ENCODE measurements around the gene RAB38. TPM values are rescaled to one million over a fixed set of nuclear protein-coding genes. Genes with fewer than 3 reads are reported as not detected.

Gene RAB38
- total RNA-seq, 1 experiment from 2014 or later, result not detected

GRCh38 chr11:88170673-88171072 is 4.6 kb downstream of the RAB38 start:
- no peak for DNase-seq (ENCODE audit: low read depth)

DNA sequence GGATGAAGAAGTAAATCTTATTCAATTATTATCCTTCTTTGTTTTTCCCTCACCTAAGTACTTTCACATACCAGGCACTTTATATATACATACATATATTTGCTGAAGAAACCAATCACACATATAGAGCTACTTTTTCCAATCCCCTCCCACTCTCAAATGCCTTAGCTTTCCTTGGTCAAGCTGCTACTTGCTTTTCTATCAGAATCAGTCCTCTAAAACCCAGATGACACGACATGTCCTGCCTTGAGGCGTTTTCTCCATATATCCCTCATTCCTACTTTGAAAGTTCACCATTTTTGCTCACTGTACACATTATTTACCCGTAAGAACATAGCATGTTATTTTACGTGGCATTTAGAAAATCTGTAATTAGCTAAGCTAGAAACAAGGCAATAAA is 5.4 kb downstream of the RAB38 start:
- no peak for DNase-seq (ENCODE audit: low read depth)

DNA sequence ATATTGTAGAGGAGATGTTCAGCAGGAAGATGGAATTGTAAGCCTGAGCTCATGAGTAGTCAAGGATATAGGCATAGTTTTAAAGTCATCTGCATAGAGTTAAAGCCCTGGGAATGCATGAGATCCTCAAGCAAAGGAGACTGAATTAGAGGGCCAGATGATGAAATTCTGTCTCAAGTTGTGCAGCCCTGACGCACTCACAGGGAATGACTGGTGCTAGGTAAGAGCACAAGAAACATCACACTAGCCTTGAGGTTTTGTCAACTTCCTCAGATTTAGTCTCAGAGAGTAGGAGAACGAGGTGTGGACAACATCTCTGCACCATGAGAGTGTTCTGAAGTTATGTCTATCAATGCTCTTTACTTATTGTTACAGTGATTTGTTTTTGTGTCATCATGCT is 5.8 kb downstream of the RAB38 start:
- no peak for DNase-seq (ENCODE audit: low read depth)

DNA sequence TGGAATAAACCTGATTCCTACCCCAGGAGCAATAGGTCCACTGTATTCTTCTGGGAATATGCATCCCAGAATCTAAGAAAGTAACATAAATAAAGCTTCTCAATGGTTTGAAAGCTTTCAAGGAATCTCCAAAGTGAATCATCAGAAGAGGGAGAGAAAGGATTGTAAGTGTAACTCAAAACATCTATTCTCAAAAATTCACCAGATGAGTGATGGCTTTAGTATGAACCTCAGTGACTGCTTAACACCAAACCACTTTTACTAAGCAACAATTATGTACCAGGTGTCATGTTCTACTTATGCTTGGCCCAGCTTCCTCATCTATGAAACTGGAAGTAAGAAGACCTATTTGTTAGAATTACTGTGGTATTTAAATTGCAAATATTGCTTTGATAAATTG is 7.4 kb downstream of the RAB38 start:
- no peak for DNase-seq (ENCODE audit: low read depth)

DNA sequence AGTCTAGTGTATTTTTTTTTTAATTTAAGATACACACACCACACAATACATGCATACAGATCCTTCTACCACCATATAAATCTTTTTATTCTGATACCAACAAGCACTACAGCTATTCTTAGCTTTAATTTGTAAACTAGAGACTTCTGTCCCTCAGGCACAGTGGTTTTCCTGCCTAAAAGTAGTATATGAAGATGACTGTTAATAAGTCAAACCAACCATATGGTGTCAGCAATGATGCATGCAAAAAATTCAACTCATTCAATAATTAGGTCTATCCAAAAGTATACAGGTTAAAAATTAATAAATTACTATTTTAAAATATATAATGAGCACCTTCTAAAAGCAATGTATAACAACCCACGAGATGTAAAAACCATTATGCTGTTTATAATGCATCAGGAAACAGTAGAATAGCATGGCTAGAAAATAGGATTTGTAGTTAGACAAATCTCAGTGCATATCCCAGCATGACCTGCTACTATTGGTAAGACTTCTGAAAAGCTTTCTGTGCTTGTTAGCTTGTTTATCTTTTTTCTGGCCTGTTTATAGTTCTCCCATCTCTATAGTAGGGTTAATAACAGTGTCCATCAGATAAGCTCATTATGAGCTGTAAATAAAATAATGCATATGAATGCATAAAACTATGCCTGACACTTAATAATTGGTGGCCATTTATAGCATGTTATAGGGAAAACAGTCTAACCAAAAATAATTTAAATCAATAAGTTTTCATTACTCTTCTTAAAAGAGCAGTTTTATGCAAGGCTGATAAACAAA is 10.2 kb downstream of the RAB38 start:
- no peak for DNase-seq (ENCODE audit: low read depth)

DNA sequence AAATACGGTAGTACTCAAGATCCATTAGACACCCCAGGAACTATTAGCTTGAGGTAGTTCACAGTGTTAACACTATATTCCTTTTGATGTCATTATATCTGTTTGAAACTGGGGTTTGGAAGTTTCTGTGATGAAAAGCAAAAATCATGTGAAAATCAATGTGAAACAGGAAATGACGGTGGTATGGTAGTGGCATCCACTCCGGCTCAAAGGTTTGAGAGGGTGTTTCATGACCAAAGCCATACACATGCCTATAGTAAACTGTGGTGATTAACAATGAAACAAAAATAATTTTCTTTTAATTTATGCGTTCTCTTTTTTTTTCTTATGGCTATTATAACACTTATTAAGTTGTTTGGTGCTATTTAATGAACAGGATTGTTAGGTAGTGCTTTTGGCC is 10.9 kb downstream of the RAB38 start:
- no peak for DNase-seq (ENCODE audit: low read depth)

GRCh38 chr11:88158081-88158480 is 17.2 kb downstream of the RAB38 start:
- DNase-seq (ENCODE audit: low read depth), result no peak

DNA sequence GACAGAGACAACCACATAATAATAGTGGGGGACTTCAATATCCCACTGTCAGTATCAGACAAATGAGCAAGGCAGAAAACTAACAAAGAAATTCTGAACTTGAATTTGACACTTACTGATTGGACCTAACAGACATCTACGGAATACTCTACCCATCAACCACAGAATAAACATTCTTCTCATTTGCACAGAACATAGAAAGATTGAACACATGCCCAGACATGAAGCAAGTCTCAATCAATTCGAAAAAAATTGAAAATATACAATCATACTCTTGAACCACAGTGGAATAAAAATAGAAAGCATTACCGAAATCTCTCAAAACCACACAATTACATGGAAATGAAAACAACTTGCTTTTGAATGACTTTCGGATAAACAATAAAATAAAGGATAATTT is 17.9 kb downstream of the RAB38 start:
- DNase-seq (ENCODE audit: low read depth), result no peak

GRCh38 chr11:88152381-88152780 is 22.9 kb downstream of the RAB38 start:
- DNase-seq (ENCODE audit: low read depth), result no peak

- DNase-seq (ENCODE audit: low read depth), result no peak
These were observed 23.5 kb downstream of the RAB38 start for GRCh38 chr11:88151709-88152265.

GRCh38 chr11:88146106-88146505 is 29.1 kb downstream of the RAB38 start:
- DNase-seq (ENCODE audit: low read depth), result no peak

DNA sequence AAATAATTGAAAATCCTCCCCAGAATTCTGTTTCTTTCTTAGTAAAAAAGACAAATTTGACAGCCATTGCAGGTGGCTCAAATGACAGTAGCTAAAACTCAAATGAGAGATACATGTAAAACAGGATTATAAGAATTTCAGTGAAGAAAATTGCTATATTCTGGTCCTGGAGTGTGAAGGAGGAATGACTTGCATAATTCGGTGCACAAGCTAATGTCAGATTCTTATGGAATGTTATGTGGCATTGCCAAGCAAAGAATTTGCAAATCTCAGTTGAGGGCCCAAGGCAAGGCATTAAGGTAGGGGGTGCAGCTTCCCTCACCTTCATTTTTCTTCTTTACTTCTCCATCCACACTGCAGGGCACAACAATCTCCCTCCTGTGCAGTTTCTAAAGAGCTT is 35.4 kb downstream of the RAB38 start:
- DNase-seq (ENCODE audit: low read depth), result no peak

GRCh38 chr11:88131764-88132470 is 43.3 kb downstream of the RAB38 start:
- no peak for DNase-seq (ENCODE audit: low read depth)

DNA sequence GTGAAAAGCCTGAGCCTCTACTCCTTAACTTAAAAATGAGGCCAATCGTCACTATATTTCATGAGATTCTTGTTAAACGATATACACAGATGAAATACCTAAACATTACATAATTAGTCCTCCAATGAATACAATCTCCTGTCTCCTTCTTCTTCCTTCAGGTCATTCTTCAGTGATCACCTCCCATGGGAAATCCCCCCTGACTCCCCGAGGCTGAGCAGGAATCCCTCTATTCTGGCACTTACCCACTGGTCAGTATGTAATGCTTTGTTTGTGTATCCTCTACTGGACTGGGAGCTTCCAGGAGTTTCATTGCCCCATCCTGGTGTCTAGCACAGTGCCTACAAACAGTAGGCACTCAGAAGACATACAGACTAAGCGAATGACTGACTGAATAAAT is 52.3 kb downstream of the RAB38 start:
- DNase-seq (ENCODE audit: low read depth), result no peak

DNA sequence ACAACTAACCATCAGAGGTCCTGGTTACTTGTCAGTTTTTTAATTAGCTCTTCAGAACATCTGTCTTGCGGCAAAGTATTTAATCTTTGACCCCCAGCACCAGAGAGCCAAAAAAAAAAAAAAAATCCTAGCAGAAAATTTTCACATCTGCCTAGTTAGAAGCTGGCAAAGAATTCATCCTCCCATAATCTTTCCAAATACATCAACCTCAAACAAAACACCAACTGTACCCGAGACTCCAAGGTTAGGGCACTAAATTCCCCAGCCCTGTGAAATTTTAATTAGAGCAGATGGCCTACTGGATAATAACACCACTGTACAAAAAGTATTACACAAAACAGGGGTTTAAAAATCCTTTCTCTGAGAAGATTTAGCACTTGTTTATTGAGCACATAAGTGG is 55.7 kb downstream of the RAB38 start:
- DNase-seq (ENCODE audit: low read depth), result no peak

DNA sequence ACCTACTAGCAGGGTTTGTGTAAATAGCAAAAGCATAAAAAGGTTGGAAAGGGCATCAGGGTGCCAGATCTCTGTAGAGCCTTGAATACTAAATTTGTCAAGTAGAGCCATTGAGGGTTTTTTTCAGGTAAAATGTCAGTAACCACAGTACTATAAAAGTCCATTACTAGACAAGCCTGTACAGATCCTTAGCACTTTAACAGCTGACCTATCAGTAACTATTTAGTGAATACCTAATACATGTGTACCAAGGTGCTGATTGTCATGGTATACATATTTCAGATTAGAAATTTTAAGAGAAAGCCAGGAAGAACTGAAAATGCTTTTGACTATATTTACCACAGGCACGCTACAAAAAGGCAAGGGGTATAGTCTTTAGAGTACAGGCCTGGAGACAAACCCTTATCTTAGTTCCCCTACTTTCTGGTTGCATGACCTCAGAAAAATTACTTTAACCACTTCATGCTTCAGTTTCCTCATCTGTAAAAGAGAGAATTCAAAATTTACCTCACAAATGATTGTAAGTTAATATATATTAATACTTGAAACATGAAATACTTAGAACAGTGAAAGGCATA is 57.9 kb downstream of the RAB38 start:
- no peak for DNase-seq (ENCODE audit: low read depth)

DNA sequence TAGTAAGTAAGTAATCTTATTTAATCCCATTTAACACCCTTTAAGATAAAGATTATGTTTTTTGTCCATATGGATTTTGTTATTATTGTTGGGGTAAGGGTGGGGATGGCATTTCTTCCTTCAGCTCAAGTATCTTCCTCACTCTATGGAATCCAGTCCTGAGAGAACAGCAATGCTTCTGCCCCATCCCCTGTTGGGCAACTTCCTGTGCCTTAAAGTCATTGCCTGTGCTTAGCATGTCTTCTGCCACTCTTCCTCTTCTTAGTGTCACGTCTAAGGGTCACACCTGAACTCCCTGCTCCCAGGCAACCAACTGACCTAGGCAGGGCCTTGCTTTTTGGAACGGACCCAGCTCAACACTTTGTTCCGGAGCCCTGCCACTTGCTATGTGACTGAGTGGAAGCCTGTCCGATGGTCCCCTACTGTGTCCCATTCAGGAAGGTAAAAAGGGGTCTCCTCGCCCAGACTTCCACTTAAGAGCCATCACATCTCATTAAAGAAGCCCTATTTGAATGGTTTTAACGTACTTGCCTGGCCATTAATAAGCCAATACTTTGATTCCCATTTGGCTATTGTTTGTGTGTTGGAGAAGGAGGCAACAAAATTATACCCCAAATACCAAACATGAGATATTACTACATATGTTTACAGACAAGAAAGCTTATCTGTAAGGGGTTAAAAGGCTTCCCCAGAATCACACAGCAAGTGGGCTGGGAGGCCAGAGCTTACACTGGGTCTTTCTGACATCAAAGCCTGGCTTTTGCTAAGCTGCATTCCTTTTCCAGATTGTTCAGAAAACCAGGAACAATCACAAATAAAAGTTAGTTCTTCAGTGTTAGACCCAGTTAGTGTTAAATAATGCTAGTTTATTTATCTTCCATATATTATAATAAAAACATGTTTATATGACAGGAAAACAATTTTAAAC is 59.2 kb downstream of the RAB38 start:
- no peak for DNase-seq (ENCODE audit: low read depth)

GRCh38 chr11:88114486-88115045 is 60.7 kb downstream of the RAB38 start:
- no peak for DNase-seq (ENCODE audit: low read depth)

DNA sequence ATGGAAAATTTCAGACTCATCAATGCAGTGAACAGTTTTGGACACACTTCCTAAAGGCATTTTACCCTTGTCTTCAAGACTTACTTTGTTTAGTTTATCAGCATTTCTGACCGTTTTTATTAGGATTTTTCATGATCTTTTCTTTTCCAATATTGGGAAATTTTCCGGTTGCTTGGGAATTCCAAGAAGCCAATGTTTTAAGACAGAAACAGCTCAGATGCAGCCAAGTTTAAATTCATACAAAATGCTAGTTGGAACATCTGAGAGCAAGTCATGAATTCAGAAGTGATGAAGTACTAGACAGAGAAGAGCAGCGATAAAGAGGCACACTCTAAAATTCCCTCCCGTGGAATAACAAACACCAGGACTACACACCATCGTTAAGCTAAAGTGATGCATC is 68.6 kb downstream of the RAB38 start:
- DNase-seq (ENCODE audit: low read depth), result no peak

GRCh38 chr11:88105951-88106350 is 69.3 kb downstream of the RAB38 start:
- no peak for DNase-seq (ENCODE audit: low read depth)

DNA sequence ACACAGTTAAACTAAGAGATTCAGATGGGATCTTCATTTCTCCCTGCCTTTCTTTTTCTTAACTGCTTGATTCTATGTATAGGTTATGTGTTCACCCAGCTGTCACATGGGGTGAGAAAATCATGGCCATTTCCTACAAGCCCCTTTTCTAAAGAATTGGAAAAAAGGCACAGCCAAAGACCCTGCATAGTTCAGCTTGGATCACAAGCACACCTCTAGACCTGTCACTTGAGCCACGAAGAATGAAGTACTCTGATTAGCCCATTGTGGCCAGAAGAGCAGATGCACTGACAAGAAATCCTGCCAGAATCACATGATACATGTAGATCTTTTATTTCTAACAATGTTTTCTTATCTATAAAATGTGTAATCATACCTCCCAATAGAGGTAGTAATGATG is 69.7 kb downstream of the RAB38 start:
- DNase-seq (ENCODE audit: low read depth), result no peak

Data from HT1080 (cell line).